Middle frontal gyrus (tissue), 1 donor: Measurements from ENCODE around the gene SUCO.

Source experiments
- DNase-seq: peaks from one replicate; pipeline ENCODE4 v3.0.0-alpha.2; 2015; ENCODE audit warnings: low spot score; ENCODE audit errors: extremely low spot score

Gene SUCO

GRCh38 chr1:172641492-172641891 lies 108.5 kb downstream of the SUCO start:
- no peak for DNase-seq

GRCh38 chr1:172642970-172643369 lies 110.0 kb downstream of the SUCO start:
- no peak for DNase-seq

GRCh38 chr1:172646653-172647052 lies 113.7 kb downstream of the SUCO start:
- DNase-seq: no peak

GRCh38 chr1:172647110-172647564 lies 114.2 kb downstream of the SUCO start:
- no peak for DNase-seq

- no peak for DNase-seq
These were observed 115.0 kb downstream of the SUCO start for GRCh38 chr1:172647987-172648386.

GRCh38 chr1:172650474-172651193 lies 117.7 kb downstream of the SUCO start:
- DNase-seq: no peak

GRCh38 chr1:172653015-172653709 lies 120.2 kb downstream of the SUCO start:
- no peak for DNase-seq

GRCh38 chr1:172654535-172654934 lies 121.6 kb downstream of the SUCO start:
- no peak for DNase-seq

- DNase-seq: no peak
These were observed 123.6 kb downstream of the SUCO start for GRCh38 chr1:172656576-172656975.

GRCh38 chr1:172657586-172657985 lies 124.6 kb downstream of the SUCO start:
- DNase-seq: no peak

GRCh38 chr1:172658871-172659453 lies 126.0 kb downstream of the SUCO start, which contains the start of gene FASLG:
Gene FASLG, plus strand, starts transcription at chr1:172659103. Its CDS starts 99 bp downstream, at chr1:172659202.
- no peak for DNase-seq

GRCh38 chr1:172661107-172661506 lies 128.2 kb downstream of the SUCO start:
- DNase-seq: no peak
